Keratinocyte (primary cell): Measurements from ENCODE around the gene SLC30A7. TPM values are rescaled to one million over a fixed set of nuclear protein-coding genes. Genes with fewer than 3 reads are reported as not detected.
A peak's percentile ranks its signal among the peaks of the same experiment; 100 is the strongest.

Experiments used
- DNase-seq: peaks from one replicate; pipeline ENCODE4 v3.0.0-alpha.2; 2011; ENCODE audit warnings: low read depth, missing footprints, low spot score
- FAIRE-seq: peaks from 2 replicates; lab custom pipeline; 2011; peaks lifted over from hg19 to GRCh38; lab: Jason Lieb, UNC
- H2AFZ ChIP-seq: 2 replicates; pipeline ENCODE4 v1.6.0; 2012; ENCODE audit warnings: low read length, control low read depth, inconsistent platforms; ENCODE audit not compliant: control insufficient read depth
- H3K27ac ChIP-seq: 2 replicates; pipeline ENCODE4 v1.5.1; 2011; ENCODE audit warnings: low read length; ENCODE audit not compliant: control insufficient read depth, insufficient read depth
- H3K27me3 ChIP-seq: 3 replicates; pipeline ENCODE4 v1.6.0; 2011; ENCODE audit warnings: low read length; ENCODE audit not compliant: control insufficient read depth, insufficient read depth; ENCODE audit errors: extremely low read depth
- H3K36me3 ChIP-seq, 2 experiments: 2 replicates in 1 of 2; 3 replicates in 1 of 2; pipeline ENCODE4 v1.5.1; 2011; ENCODE audit warnings: low read length in 2 of 2, mild to moderate bottlenecking in 1 of 2; ENCODE audit not compliant: control insufficient read depth in 2 of 2, insufficient read depth in 2 of 2; ENCODE audit errors: extremely low read depth in 1 of 2
- H3K4me1 ChIP-seq: 3 replicates; pipeline ENCODE4 v1.5.1; 2011; ENCODE audit warnings: low read length; ENCODE audit not compliant: control insufficient read depth, insufficient read depth; ENCODE audit errors: extremely low read depth
- H3K4me2 ChIP-seq: 3 replicates; pipeline ENCODE4 v1.6.0; 2011; ENCODE audit warnings: low read depth, low read length; ENCODE audit not compliant: control insufficient read depth, insufficient read depth; ENCODE audit errors: extremely low read depth
- H3K4me3 ChIP-seq, 3 experiments: fragments of 200-600 bp in 1 of 3; sonication (generic) in 1 of 3; 2 replicates in 2 of 3; 3 replicates in 1 of 3; pipeline ENCODE4 v1.5.1; 2011 to 2016; ENCODE audit warnings: low read length in 3 of 3, mild to moderate bottlenecking in 3 of 3, control low read depth in 2 of 3, inconsistent platforms in 1 of 3, low read depth in 1 of 3, mixed read lengths in 1 of 3, mixed run types in 1 of 3, moderate library complexity in 1 of 3; ENCODE audit not compliant: control insufficient read depth in 2 of 3, insufficient read depth in 2 of 3; ENCODE audit errors: extremely low read depth in 1 of 3
- H3K79me2 ChIP-seq: 2 replicates; pipeline ENCODE4 v1.6.0; 2012; ENCODE audit warnings: low read length; ENCODE audit not compliant: control insufficient read depth, insufficient read depth
- H3K9ac ChIP-seq: 3 replicates; pipeline ENCODE4 v1.6.0; 2011; ENCODE audit warnings: low read length; ENCODE audit not compliant: control insufficient read depth, insufficient read depth; ENCODE audit errors: extremely low read depth
- H3K9me1 ChIP-seq: 3 replicates; pipeline ENCODE4 v1.6.0; 2011; ENCODE audit warnings: low read length; ENCODE audit not compliant: control insufficient read depth, insufficient read depth; ENCODE audit errors: extremely low read depth
- H3K9me3 ChIP-seq: 2 replicates; pipeline ENCODE4 v1.5.1; 2012; ENCODE audit warnings: low read depth, low read length; ENCODE audit not compliant: control insufficient read depth
- H4K20me1 ChIP-seq: 3 replicates; pipeline ENCODE4 v1.6.0; 2011; ENCODE audit warnings: low read length; ENCODE audit not compliant: control insufficient read depth, insufficient read depth; ENCODE audit errors: extremely low read depth
- CTCF ChIP-seq, 3 experiments: IDR thresholded peaks in 1 of 3; conservative IDR thresholded peaks in 1 of 3; optimal IDR thresholded peaks in 1 of 3; 2 replicates in 2 of 3; 3 replicates in 1 of 3; pipeline versions ENCODE3 to v1.5.1; 2011; ENCODE audit warnings: low read length in 3 of 3, mild to moderate bottlenecking in 3 of 3, moderate library complexity in 2 of 3, control low read depth in 1 of 3, inconsistent platforms in 1 of 3; ENCODE audit not compliant: insufficient read depth in 2 of 3; ENCODE audit errors: extremely low read depth in 1 of 3
- EZH2 ChIP-seq: IDR thresholded peaks from one replicate; pipeline ENCODE4 v1.6.1; 2012; ENCODE audit warnings: inconsistent platforms, mild to moderate bottlenecking, low read length, moderate library complexity
- dilution Hi-C: fragments of 300-500 bp; cut with MboI; formaldehyde crosslinking; loops from one replicate; pipeline ENCODE4 v1.7.0; 2020; ENCODE audit warnings: low sequenced_read_pairs; ENCODE audit not compliant: extremely low pct_ligation_motif_present
- polyA plus RNA-seq, 5 experiments: library from polyadenylated mRNA; depleted of rRNA in 3 of 5; stranded (reverse) in 3 of 5; stranded (forward) in 1 of 5; unstranded in 1 of 5; fragments of >200 nt; gene quantifications; 1 replicate in 1 of 5; 2 replicates in 3 of 5; 3 replicates in 1 of 5; pipeline versions ENCODE4 v1.2.1 to v1.2.3, GENCODE V29; 2011 to 2012; ENCODE audit warnings: missing spikeins in 2 of 5, low read depth in 1 of 5, low replicate concordance in 1 of 5

SLC30A7 gene
- polyA plus RNA-seq, 1 donor (not counting 4 experiments of a cell fraction or from before 2014, with no cell fraction given) = 15.1 TPM

GRCh38 chr1:100921110-100921706 lies 25.3 kb downstream of the SLC30A7 start:
- H3K27ac ChIP-seq = no peak overlapping the region
- no peaks in the 10 kb centered on the region for H3K4me1 ChIP-seq
- H3K4me3 ChIP-seq = no peak overlapping the region
- H2AFZ ChIP-seq = no peak overlapping the region
- no peaks in the 10 kb centered on the region for H3K79me2 ChIP-seq
- no peak for FAIRE-seq
- H3K27me3 ChIP-seq = no peaks in the 10 kb centered on the region
- H3K9me1 ChIP-seq = no peaks in the 10 kb centered on the region
- dilution Hi-C loops = no loop called here
- TF ChIP-seq EZH2 (no peak), CTCF (optimal IDR thresholded peaks at IDR 0.05 in 1 of 3, IDR thresholded peaks at IDR 0.05 in 1 of 3, conservative IDR thresholded peaks at IDR 0.05 in 1 of 3; ENCODE audit: extremely low read depth in 1 of 3, insufficient read depth in 2 of 3, low read length in 3 of 3) (peak in 2 of 3 experiments; percentile 34 to 38)
- DNase-seq = no peak
- H4K20me1 ChIP-seq = no peaks in the 10 kb centered on the region
- no peak overlapping the region for H3K9ac ChIP-seq
- H3K4me2 ChIP-seq = no peak overlapping the region
- no peaks in the 10 kb centered on the region for H3K9me3 ChIP-seq
- H3K36me3 ChIP-seq = peaks cover 8% of the 10 kb centered on the region in 2 experiments

GRCh38 chr1:100924212-100924611 lies 28.3 kb downstream of the SLC30A7 start:
- Histone ChIP-seq H3K36me3 (peaks cover 8 to 10% of the 10 kb centered on the region in 2 experiments), H3K27ac (no peak overlapping the region), H3K9me3 (no peaks in the 10 kb centered on the region), H3K9me1 (no peaks in the 10 kb centered on the region), H3K4me1 (no peaks in the 10 kb centered on the region), H3K4me2 (no peak overlapping the region), H3K9ac (no peak overlapping the region), H4K20me1 (no peaks in the 10 kb centered on the region), H2AFZ (no peak overlapping the region), H3K4me3 (no peak overlapping the region), H3K27me3 (no peaks in the 10 kb centered on the region), H3K79me2 (no peaks in the 10 kb centered on the region)
- dilution Hi-C loops = no loop called here
- no peak for DNase-seq
- TF ChIP-seq EZH2 (no peak), CTCF (optimal IDR thresholded peaks at IDR 0.05 in 1 of 3, IDR thresholded peaks at IDR 0.05 in 1 of 3, conservative IDR thresholded peaks at IDR 0.05 in 1 of 3; ENCODE audit: extremely low read depth in 1 of 3, insufficient read depth in 2 of 3, low read length in 3 of 3) (no peak)
- no peak for FAIRE-seq
